Right ventricle myocardium inferior (tissue), 1 donor: Measurements from ENCODE around the gene IMPDH2. TPM values are rescaled to one million over a fixed set of nuclear protein-coding genes. Genes with fewer than 3 reads are reported as not detected.

ENCODE experiments used
- ATAC-seq: fragments of 200-7000 bp; cut with Tn5 transposase; one replicate; pipeline ENCODE4 v1.9.1; 2020; ENCODE audit warnings: mild to moderate bottlenecking, moderate library complexity
- DNase-seq: peaks from one replicate; pipeline ENCODE4 v3.0.0; 2021; ENCODE audit errors: missing footprints
- intact Hi-C: fragments of 100-400 bp; cut with DNase I; formaldehyde crosslinking; loops from one replicate; pipeline ENCODE4 v1.11.0; 2022
- total RNA-seq: library from RNA; stranded (reverse); fragmentation: NEBNext Ultra II Directional; extraction: Animal tissue kit (Norgen Biotek cat#: 25700); gene quantifications from one replicate; pipeline ENCODE4 v1.2.1, GENCODE V29; 2021
- donor health status: DM: no; HTN: yes; CAD: no; lungs with severe emphysema.

The IMPDH2 gene
- total RNA-seq, 1 donor from 2014 or later, result 64.3 TPM

GRCh38 chr3:49023775-49024174 lies 5.4 kb downstream of the IMPDH2 start:
- ATAC-seq (no peak), DNase-seq (no peak)
- intact Hi-C loops, result loop anchor here (5.0 to 10.0 kb wide), 3 partner anchors 69 to 401 kb away; partner anchors contain the start of genes AMT, LAMB2, NICN1 and QRICH1

DNA sequence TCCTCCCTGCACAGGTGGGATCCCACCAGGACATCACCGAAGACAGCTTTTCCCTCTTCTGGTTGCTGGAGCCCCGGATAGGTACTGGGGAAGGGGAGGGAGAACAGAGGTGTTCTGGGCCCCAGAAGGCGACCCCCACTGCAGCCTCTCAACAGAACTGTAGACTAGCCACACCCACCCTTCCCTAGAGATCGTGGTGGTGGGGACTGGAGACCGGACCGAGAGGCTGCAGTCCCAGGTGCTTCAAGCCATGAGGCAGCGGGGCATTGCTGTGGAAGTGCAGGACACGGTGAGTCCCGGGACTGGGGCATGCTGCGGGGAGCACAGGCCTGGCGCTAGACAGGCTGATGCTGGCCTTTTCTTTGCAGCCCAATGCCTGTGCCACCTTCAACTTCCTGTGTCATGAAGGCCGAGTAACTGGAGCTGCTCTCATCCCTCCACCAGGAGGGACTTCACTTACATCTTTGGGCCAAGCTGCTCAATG lies 6.5 kb downstream of the IMPDH2 start:
- intact Hi-C loops, result loop anchor here (5.0 to 10.0 kb wide), 3 partner anchors 70 to 402 kb away; partner anchors contain the start of genes AMT, LAMB2, NICN1 and QRICH1
- ATAC-seq, result no peak
- no peak for DNase-seq

DNA sequence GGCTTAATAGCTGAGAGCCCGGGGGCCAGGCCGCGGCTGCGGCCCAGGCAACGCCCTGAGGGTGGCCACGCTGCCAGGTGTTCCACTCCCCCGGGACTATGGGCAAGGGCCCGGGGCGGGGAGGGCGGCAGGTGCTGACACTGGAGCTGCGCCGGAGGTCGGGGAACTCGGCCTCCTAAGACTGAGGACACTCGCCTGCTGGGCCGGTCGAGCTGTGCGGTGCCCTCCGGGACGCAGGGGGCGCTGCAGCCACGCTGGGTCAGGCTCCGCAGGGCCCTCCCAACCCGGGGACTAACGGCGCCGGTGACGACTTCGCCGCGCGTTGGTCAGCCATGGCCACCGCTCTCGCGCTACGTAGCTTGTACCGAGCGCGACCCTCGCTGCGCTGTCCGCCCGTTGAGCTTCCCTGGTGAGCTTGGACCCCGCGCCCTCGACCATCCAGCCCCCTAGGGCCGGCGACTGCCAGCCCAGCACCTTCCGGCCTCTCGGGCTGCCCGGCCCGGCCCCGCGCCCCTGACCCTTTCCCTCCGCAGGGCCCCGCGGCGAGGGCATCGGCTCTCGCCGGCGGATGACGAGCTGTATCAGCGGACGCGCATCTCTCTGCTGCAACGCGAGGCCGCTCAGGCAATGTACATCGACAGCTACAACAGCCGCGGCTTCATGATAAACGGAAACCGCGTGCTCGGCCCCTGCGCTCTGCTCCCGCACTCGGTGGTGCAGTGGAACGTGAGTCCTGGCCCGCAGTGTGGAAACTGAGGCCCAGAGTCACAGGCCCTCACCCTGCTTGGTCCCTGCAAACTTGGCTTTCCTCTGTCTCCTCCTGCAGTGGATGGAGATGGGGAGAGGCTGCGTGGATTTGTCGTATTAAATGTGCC lies 7.1 kb downstream of the IMPDH2 start, which contains the start of gene NDUFAF3:
Gene NDUFAF3 (plus strand): TSS at position 309 of the 875 bp plus-strand sequence. CDS start 24 bp downstream, at position 333.
- intact Hi-C loops, result loop anchor here (5.0 to 10.0 kb wide), 3 partner anchors 70 to 403 kb away; partner anchors contain the start of genes AMT, LAMB2, NICN1 and QRICH1
- DNase-seq (peak; percentile 96), ATAC-seq (peak; percentile 90)

GRCh38 chr3:49021213-49021812 lies 7.9 kb downstream of the IMPDH2 start:
- DNase-seq (peak; percentile 100), ATAC-seq (peak; percentile 93)
- intact Hi-C loops, result loop anchor here (5.0 to 10.0 kb wide), 3 partner anchors 71 to 403 kb away; partner anchors contain the start of genes AMT, LAMB2, NICN1 and QRICH1

- ATAC-seq (peak; percentile 0), DNase-seq (peak; percentile 86)
- intact Hi-C loops, result loop anchor here (5.0 to 10.0 kb wide), 3 partner anchors 72 to 404 kb away; partner anchors contain the start of genes AMT, LAMB2, NICN1 and QRICH1
Measured at GRCh38 chr3:49020330-49021212, 8.6 kb downstream of the IMPDH2 start.

DNA sequence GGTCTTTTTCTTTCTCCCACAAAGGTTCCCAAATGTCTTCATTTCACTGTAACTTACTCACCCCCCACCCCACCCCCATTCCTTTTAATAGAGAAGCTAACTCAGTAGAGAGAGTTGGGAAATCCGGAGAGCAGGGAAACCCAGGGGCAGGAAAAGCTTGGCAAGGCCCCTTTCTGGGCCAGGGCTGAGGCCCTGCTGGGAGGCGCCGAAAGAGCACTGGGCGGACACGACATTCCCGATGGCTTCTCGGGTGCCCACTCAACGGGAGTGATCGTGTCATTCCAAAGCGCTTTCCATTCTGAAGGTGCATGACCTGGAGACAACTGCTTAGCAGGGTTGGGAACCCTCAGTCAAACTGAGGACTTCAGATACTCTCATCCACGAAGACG lies 9.3 kb downstream of the IMPDH2 start:
- intact Hi-C loops, result loop anchor here (5.0 to 10.0 kb wide), 3 partner anchors 72 to 405 kb away; partner anchors contain the start of genes AMT, LAMB2, NICN1 and QRICH1
- DNase-seq, result no peak

DNA sequence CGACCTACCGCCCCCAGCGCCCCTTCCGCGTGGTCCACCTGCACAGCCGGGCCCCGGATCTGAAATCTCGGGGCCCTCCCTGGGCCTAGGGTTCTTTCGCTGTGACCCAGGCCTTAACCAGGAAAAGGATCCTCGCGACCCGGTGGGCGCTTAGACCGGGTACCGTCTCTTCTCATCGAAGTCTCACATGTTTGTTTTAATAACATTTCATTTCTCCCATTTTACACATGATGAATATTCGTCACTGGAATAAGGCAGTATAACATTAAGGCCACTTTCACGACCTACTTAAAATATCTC lies 10.5 kb downstream of the IMPDH2 start:
- intact Hi-C loops, result no loop called here
- ATAC-seq (no peak), DNase-seq (no peak)

More for the DNA sequence above, 9.3 kb downstream of the IMPDH2 start:
- ATAC-seq, result no peak

- ATAC-seq, result no peak
- intact Hi-C loops, result no loop called here
- peak; percentile 84 for DNase-seq
Measured at GRCh38 chr3:49017971-49018706, 11.1 kb downstream of the IMPDH2 start, which contains the start of gene DALRD3. TSS of gene DALRD3 (minus strand) at chr3:49018580. CDS start at chr3:49018564, 16 bp downstream.

- DNase-seq (no peak), ATAC-seq (no peak)
- intact Hi-C loops, result no loop called here
Measured at GRCh38 chr3:49017229-49017970, 11.8 kb downstream of the IMPDH2 start.

- intact Hi-C loops, result no loop called here
- ATAC-seq (no peak), DNase-seq (no peak)
Measured at GRCh38 chr3:49016414-49017228, 12.6 kb downstream of the IMPDH2 start.

DNA sequence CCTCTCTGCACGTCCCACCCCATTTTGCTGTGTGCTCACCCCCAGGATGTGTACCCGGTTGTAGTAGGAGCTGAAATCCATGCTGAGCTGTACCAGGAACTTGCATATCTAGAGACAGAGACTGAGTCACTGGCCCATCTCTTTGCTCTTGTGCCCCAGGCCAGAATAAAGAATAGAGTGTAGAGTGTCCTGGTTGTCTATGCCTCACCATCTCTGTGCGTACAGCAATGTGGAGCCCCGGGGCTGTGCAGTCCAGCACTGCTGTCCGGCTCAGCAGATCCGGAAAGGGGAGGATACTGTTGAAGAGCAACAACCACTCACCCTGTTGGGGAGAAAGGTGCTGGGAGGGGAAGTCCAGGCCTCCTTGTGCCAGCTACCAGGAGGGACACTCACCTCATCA lies 13.4 kb downstream of the IMPDH2 start:
- ATAC-seq, result no peak
- DNase-seq, result no peak
- intact Hi-C loops, result no loop called here

DNA sequence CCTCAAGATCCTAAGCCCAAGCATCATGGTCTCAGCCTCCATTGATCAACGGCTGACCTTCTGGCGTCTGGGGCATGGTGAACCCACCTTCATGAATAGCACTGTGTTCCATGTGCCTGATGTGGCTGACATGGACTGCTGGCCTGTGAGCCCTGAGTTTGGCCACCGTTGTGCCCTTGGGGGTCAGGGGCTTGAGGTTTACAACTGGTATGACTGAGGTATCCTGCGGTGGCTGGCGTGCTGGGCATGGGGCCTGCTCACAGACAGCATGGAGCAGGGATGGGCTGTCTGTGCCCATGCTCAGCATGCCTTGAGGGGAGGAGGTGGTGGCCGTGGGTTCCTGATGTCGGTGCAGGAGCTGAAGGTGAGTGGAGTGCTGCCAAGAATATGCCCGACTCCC lies 14.1 kb downstream of the IMPDH2 start:
- DNase-seq, result no peak
- intact Hi-C loops, result no loop called here
- no peak for ATAC-seq

DNA sequence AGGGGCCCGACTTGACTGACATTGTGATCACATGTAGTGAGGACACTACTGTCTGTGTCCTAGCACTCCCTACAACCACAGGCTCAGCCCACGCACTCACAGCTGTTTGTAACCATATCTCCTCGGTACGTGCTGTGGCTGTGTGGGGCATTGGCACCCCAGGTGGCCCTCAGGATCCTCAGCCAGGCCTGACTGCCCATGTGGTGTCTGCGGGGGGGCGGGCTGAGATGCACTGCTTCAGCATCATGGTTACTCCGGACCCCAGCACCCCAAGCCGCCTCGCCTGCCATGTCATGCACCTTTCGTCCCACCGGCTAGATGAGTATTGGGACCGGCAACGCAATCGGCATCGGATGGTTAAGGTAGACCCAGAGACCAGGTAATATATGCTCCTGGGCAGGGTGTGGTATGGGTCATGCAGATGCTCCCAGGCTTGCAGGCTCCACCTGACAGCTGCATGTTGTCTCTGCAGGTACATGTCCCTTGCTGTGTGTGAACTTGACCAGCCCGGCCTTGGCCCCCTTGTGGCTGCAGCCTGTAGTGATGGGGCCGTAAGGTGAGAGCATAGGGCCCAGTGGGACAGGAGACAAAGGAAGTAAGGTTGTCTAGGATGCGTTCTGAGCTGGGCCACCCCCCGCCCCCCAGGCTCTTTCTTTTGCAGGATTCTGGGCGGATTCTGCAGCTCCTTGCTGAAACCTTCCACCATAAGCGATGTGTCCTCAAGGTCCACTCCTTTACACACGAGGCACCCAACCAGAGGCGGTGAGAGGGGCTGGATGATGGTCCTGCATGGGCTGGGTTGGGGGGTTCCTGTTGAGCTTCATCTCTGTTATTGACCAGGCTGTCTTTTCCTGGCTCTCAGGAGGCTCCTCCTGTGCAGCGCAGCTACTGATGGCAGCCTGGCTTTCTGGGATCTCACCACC lies 15.2 kb downstream of the IMPDH2 start:
- DNase-seq, result peak; percentile 58
- ATAC-seq, result no peak
- intact Hi-C loops, result no loop called here

DNA sequence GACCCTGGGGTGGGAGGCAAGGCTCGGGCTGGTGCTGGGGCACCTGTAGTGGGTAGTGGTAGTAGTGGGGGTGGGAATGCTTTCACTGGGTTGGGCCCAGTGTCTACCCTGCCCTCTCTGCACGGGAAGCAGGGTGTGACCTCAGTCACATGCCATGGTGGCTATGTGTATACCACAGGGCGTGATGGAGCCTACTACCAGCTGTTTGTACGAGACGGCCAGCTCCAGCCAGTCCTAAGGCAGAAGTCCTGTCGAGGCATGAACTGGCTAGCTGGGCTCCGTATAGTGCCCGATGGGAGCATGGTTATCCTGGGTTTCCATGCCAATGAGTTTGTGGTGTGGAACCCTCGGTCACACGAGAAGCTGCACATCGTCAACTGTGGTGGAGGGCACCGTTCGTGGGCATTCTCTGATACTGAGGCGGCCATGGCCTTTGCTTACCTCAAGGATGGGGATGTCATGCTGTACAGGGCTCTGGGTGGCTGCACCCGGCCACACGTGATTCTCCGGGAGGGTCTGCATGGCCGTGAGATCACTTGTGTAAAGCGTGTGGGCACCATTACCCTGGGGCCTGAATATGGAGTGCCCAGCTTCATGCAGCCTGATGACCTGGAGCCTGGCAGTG lies 16.0 kb downstream of the IMPDH2 start:
- intact Hi-C loops, result no loop called here
- no peak for ATAC-seq
- no peak for DNase-seq

GRCh38 chr3:49012441-49013017 lies 16.7 kb downstream of the IMPDH2 start:
- DNase-seq, result no peak
- intact Hi-C loops, result no loop called here
- ATAC-seq, result no peak
